ENCODE data around the gene HAUS8.
"Not testable (repeated sequence)": the region's sequence is repeated elsewhere in the genome, so short reads cannot be mapped to it uniquely, and the experiment has no call there.

Gene HAUS8

DNA sequence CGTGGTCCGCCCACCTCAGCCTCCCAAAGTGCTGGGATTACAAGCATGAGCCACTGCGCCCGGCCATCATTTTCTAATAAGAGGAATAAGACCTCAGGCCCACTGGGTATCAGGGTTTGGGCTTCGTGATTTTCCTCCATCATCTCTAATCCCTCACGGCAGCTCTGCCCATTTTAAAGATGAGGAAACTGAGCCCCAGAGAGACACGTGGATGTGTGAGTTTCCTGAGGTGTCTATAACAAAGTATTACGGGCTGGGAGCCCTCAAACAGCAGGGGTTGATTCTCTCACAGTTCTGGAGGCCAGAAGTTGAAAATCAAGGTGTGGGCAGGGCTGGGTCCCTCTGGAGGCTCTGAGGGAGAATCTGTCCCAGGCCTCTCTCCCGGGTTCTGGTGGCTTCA lies 34.0 kb upstream of the HAUS8 start:
- TF ChIP-seq ZFX (IDR thresholded peaks at IDR 0.05): no peak
- TF ChIP-seq, protein P1, sequence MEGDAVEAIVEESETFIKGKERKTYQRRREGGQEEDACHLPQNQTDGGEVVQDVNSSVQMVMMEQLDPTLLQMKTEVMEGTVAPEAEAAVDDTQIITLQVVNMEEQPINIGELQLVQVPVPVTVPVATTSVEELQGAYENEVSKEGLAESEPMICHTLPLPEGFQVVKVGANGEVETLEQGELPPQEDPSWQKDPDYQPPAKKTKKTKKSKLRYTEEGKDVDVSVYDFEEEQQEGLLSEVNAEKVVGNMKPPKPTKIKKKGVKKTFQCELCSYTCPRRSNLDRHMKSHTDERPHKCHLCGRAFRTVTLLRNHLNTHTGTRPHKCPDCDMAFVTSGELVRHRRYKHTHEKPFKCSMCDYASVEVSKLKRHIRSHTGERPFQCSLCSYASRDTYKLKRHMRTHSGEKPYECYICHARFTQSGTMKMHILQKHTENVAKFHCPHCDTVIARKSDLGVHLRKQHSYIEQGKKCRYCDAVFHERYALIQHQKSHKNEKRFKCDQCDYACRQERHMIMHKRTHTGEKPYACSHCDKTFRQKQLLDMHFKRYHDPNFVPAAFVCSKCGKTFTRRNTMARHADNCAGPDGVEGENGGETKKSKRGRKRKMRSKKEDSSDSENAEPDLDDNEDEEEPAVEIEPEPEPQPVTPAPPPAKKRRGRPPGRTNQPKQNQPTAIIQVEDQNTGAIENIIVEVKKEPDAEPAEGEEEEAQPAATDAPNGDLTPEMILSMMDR (conservative IDR thresholded peaks at IDR 0.05): no peak
- H3K27ac ChIP-seq: no peak overlapping the region

DNA sequence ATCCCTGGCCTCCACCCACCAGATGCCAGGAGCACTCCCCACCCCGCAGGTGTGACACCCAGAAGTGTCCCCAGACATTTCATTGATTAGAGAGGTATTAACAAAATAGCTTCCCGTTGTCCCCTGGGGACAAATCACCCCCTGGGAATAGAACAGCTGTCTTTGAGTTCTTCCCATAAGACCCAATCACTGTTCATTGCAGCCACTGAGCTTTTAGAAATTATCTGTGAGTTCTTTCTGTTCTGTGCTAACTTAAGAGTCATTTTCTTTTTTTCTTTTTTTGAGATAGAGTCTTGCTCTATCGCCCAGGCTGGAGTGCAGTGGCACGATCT lies 33.2 kb upstream of the HAUS8 start:
- TF ChIP-seq, protein P1 (conservative IDR thresholded peaks at IDR 0.05): no peak
- TF ChIP-seq ZFX (IDR thresholded peaks at IDR 0.05): no peak
- H3K27ac ChIP-seq: peak overlapping the region; percentile 21

DNA sequence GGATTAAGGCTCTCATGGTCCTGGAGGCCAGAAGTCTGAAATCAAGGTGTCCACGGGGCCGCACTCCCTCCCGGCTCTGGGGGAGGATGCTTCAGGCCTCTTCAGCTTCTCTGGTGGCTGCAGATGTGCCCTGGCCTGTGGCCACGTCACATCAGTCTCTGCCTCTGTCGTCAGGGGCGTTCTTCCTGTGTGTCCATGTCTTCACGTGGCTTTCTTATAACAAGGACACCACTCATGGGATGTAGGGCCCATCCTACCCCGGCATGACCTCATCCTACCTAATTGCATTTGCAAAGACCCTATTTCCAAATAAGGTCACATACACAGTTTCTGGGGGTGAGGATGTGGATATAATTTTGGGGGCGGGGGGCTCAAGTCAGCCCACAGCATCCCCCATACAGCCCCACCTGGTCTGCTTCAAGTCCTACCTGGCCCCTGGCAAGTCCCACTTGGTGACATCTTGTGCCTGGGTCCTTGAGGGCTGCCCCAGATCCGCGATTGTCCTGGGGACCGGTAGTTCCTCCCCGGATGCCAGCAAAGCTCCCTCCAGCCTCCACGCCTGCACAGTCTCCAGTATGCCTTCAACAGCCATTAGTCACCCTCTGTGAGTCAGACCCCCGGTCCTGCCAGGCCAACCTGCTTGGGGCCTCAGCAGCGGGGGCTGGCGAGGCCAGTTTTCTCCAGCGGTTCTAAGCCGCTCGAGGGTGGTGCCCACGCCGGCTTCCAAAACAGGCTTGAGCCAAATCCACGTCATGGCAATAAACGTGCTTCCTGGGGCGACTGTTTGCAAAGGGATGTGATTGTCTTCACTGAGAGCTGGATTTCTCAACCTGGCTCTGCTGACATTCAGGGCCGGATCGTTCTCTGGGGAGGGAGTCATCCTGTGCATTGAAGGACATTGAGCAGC lies 32.5 kb upstream of the HAUS8 start:
- no peak for TF ChIP-seq ZFX (IDR thresholded peaks at IDR 0.05)
- TF ChIP-seq, protein P1 (conservative IDR thresholded peaks at IDR 0.05): no peak
- peak overlapping the region; percentile 21 for H3K27ac ChIP-seq

DNA sequence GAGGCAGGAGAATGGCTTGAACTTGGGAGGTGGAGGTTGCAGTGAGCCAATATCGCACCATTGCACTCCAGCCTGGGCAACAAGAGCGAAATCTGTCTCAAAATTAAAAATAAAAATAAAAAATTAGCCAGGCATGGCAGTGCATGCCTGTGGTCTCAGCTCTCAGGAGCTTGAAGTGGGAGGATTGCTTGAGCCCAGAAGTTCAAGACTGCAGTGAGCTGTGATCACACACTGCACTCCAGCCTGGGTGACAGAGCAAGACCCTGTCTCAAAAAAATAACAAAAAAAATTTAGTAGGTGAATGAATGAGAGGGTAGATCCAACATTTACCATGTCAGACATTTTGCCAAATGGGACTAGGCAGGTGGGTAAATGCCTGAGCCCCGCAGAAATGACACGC lies 31.7 kb upstream of the HAUS8 start:
- not testable (repeated sequence) for H3K27ac ChIP-seq

DNA sequence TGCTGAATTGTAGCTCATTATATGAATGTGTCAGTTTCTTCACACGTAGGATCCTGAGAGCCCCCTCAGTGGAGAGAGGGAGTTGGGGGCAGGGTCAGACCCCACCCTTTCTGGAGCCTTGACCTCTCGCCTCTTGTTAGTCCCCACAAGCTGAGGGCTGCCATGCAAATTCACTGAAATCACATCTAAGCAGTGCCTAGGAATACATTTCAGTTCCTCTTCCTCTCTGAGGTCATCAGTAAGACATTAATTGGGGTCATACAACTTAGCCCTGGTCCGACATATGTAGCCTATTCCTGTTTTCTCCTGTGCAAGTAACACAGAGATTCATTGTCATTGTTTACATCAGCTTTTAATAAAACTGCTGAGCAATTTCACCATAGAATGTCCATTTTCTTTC lies 30.3 kb upstream of the HAUS8 start:
- TF ChIP-seq ZFX (IDR thresholded peaks at IDR 0.05): no peak
- TF ChIP-seq, protein P1 (conservative IDR thresholded peaks at IDR 0.05): no peak
- H3K27ac ChIP-seq: no peak overlapping the region

DNA sequence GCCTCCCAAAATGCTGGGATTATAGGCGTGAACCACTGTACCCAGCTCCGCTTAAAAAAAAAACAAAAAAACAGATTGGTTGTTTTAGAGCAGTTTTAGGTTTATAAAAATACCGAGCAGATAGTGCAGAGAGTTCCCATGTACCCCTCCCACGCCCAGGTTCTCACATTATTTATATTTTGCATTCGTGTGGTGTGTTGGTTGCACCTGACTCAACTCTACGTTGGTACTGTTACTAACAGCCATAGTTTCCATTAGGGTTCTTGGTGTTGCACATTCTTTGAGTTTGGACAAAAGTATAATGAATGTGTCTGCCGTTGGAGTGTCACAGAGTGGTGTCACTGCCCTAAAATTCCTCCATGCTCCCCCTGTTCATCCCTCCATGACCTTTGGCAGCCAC lies 29.4 kb upstream of the HAUS8 start:
- H3K27ac ChIP-seq: no peak overlapping the region
- TF ChIP-seq, protein P1 (conservative IDR thresholded peaks at IDR 0.05): no peak
- no peak for TF ChIP-seq ZFX (IDR thresholded peaks at IDR 0.05)

DNA sequence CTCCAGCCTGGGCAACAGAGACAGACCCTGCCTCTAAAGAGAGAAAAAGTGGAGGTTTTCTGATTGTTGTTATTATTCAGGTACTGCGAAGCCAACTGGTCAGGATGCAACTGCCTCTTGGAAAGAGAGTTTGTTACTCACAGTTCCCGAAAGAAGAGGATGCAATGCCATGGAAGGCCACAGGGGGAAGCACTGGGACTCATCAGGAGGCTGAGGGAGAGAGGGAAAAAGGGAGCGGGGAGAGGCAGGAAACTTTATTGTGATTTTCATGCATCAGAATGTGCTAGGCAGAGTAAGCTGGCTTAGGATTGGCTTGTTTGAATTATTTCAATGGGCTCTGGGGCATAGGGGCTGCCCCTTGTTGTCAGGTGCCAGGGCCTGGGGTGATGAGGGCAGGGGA lies 27.9 kb upstream of the HAUS8 start:
- no peak for TF ChIP-seq ZFX (IDR thresholded peaks at IDR 0.05)
- TF ChIP-seq, protein P1 (conservative IDR thresholded peaks at IDR 0.05): no peak; the same call in 1 of the 2 replicates
- H3K27ac ChIP-seq: no peak overlapping the region
